Measurements from ENCODE around the gene KLHDC7A. TPM values are rescaled to one million over a fixed set of nuclear protein-coding genes. Genes with fewer than 3 reads are reported as not detected.
"Not testable (repeated sequence)": the region's sequence is repeated elsewhere in the genome, so short reads cannot be mapped to it uniquely, and the experiment has no call there.

KLHDC7A gene
- total RNA-seq, 4 donors from 2014 or later = 0.48 to 7.6 (median 1.3) TPM

- no peaks in the 10 kb centered on the region for H3K36me3 ChIP-seq
These were observed 22.3 kb upstream of the KLHDC7A start for GRCh38 chr1:18458133-18459092.

GRCh38 chr1:18461656-18462055 is 19.1 kb upstream of the KLHDC7A start:
- Histone ChIP-seq H3K9me3 (no peaks in the 10 kb centered on the region), H3K27me3 (peaks cover 0 to 48% (median 0%) of the 10 kb centered on the region in 4 donors), H3K27ac (no peak overlapping the region), H3K4me3 (no peak overlapping the region), H3K36me3 (no peaks in the 10 kb centered on the region), H3K4me1 (peaks cover 0 to 21% (median 0%) of the 10 kb centered on the region in 3 donors)
- no peak for DNase-seq
- TF ChIP-seq POLR2A (IDR thresholded peaks at IDR 0.05) = no peak
- no peak for TF ChIP-seq CTCF (IDR thresholded peaks at IDR 0.05)
- intact Hi-C loops (cut with DNase I) = no loop called here
- 72 to 94% methylated on average over 2 to 10 of the region's 10 CpGs for WGBS, 2 donors

More at GRCh38 chr1:18458133-18459092, 22.3 kb upstream of the KLHDC7A start:
- WGBS, 2 donors = 66 to 72% methylated on average over 9 to 14 of the region's 15 CpGs
- no peaks in the 10 kb centered on the region for H3K9me3 ChIP-seq
- no peak overlapping the region for H3K27ac ChIP-seq
- no peak for DNase-seq
- H3K27me3 ChIP-seq = peaks cover 0 to 61% (median 0%) of the 10 kb centered on the region in 4 donors
- H3K4me1 ChIP-seq = peaks cover 0 to 5% (median 0%) of the 10 kb centered on the region in 3 donors
- TF ChIP-seq POLR2A (IDR thresholded peaks at IDR 0.05) = no peak
- TF ChIP-seq CTCF (IDR thresholded peaks at IDR 0.05) = no peak
- intact Hi-C loops (cut with DNase I) = no loop called here
- H3K4me3 ChIP-seq = no peak overlapping the region

DNA sequence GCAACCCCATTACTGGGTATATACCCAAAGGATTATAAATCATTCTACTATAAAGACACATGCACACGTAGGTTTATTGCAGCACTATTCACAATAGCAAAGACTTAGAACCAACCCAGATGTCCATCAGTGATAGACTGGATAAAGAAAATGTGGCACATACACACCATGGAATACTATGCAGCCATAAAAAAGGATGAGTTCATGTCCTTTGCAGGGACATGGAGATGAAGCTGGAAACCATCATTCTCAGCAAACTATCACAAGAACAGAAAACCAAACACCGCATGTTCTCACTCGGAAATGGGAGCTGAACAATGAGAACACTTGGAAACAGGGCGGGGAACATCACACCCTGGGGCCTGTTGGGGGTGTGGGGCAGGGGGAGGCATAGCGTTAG is 18.2 kb upstream of the KLHDC7A start:
- DNase-seq; H3K4me3 ChIP-seq; H3K9me3 ChIP-seq; intact Hi-C loops (cut with DNase I); H3K36me3 ChIP-seq; H3K27ac ChIP-seq: not testable (repeated sequence)
- H3K4me1 ChIP-seq = peaks cover 0 to 21% (median 0%) of the 10 kb centered on the region in 3 donors
- WGBS, 2 donors = 81 to 83% methylated on average over 5 of the region's 5 CpGs
- H3K27me3 ChIP-seq = peaks cover 0 to 49% (median 0%) of the 10 kb centered on the region in 4 donors

DNA sequence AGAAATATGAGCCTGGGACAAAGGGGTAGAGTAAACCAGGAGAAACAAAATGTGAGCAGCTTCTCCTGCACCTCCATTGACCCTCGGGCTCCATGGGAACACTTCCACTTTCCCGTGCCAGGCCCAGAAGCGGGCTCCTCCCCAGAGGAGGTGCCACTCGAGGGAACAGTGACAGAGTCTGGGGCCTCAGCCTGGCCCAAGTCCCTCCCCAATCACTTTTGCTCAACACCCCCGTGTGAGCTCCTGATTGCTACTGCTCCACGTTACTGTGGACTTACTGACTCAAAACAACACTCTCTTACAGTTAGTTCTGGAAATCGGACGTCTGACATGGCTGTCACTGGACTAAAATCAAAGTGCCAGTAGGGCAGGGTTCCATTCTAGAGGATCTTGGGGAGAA is 17.7 kb upstream of the KLHDC7A start:
- intact Hi-C loops (cut with DNase I) = no loop called here
- no peak overlapping the region for H3K4me3 ChIP-seq
- peaks cover 0 to 46% (median 0%) of the 10 kb centered on the region in 4 donors for H3K27me3 ChIP-seq
- 65 to 67% methylated on average over 7 to 8 of the region's 8 CpGs for WGBS, 2 donors
- peak overlapping the region in 1 of 4 donors; percentile 81 for H3K27ac ChIP-seq
- peaks cover 0 to 21% (median 0%) of the 10 kb centered on the region in 3 donors for H3K4me1 ChIP-seq
- no peaks in the 10 kb centered on the region for H3K36me3 ChIP-seq
- TF ChIP-seq POLR2A (IDR thresholded peaks at IDR 0.05) = no peak
- TF ChIP-seq CTCF (IDR thresholded peaks at IDR 0.05) = no peak
- DNase-seq = no peak
- no peaks in the 10 kb centered on the region for H3K9me3 ChIP-seq

DNA sequence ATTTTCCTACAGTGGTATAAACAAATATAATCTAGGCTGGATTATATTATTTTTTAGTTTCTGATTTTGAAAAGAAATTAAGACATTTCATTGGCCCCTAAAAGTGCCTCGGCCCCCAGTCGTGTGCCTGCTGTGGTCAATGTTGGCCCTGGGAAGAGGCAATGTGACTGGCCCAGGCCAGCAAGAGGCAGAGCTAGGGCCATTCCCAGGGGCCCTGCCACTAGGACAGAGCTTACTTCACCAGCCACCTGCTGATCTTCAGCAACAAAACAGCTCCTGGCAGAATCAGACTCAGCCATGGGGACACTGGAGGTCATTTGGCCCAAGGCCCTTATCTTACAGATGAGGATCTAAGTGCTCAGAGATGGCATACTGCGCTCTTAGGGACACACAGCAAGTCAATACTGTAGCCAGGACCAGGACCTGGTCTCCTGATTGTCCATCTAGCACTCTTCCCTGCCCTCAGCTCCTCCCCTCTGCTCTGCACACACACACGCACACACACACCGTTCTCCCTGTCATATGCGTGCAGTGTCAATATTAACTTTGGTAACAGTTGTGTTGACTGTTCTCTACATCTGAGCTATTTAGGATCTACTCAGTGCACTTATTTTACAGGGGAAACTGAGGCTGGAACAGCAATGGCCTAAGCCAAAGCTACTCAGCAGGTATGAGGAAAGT is 16.6 kb upstream of the KLHDC7A start:
- peak overlapping the region; percentile 50 to 81 (median 72) for H3K27ac ChIP-seq
- no peak overlapping the region for H3K4me3 ChIP-seq
- H3K27me3 ChIP-seq = peaks cover 0 to 41% (median 0%) of the 10 kb centered on the region in 4 donors
- intact Hi-C loops (cut with DNase I) = no loop called here
- H3K9me3 ChIP-seq = no peaks in the 10 kb centered on the region
- 76 to 84% methylated on average over 6 of the region's 6 CpGs for WGBS, 2 donors
- TF ChIP-seq CTCF (IDR thresholded peaks at IDR 0.05) (no peak), POLR2A (IDR thresholded peaks at IDR 0.05) (no peak)
- H3K36me3 ChIP-seq = no peaks in the 10 kb centered on the region
- no peak for DNase-seq
- H3K4me1 ChIP-seq = peaks cover 0 to 21% (median 0%) of the 10 kb centered on the region in 3 donors

All from esophagus squamous epithelium (tissue), 5 donors.